Fibroblast of upper back skin (primary cell): ENCODE data around the gene ITLN1.
"Not testable (repeated sequence)": the region's sequence is repeated elsewhere in the genome, so short reads cannot be mapped to it uniquely, and the experiment has no call there.

ENCODE experiments used
- DNase-seq: peaks from one replicate; pipeline ENCODE4 v3.0.0-alpha.2; 2013

Gene ITLN1

GRCh38 chr1:160885042-160885441 lies at the start of gene ITLN1:
Gene ITLN1 (minus strand): TSS chr1:160885180. CDS start chr1:160884877, 303 bp downstream.
- no peak for DNase-seq

- DNase-seq = not testable (repeated sequence)
These were observed 48.3 kb upstream of the ITLN1 start for GRCh38 chr1:160933305-160933704.

- DNase-seq = no peak
These were observed 40.8 kb upstream of the ITLN1 start for GRCh38 chr1:160925652-160926244.

GRCh38 chr1:160924791-160925651 lies 40.0 kb upstream of the ITLN1 start:
- no peak for DNase-seq

GRCh38 chr1:160916666-160917065 lies 31.7 kb upstream of the ITLN1 start:
- DNase-seq = no peak

GRCh38 chr1:160913229-160913628 lies 28.2 kb upstream of the ITLN1 start:
- DNase-seq = not testable (repeated sequence)

- no peak for DNase-seq
These were observed 26.9 kb upstream of the ITLN1 start for GRCh38 chr1:160911925-160912324.

- DNase-seq = no peak
These were observed 26.5 kb upstream of the ITLN1 start for GRCh38 chr1:160911441-160911840.

GRCh38 chr1:160910170-160910750 lies 25.3 kb upstream of the ITLN1 start:
- DNase-seq = no peak

- DNase-seq = no peak
These were observed 23.0 kb upstream of the ITLN1 start for GRCh38 chr1:160907976-160908375.

- DNase-seq = no peak
These were observed 20.6 kb upstream of the ITLN1 start for GRCh38 chr1:160905617-160905989.

GRCh38 chr1:160904783-160905616 lies 20.0 kb upstream of the ITLN1 start:
- no peak for DNase-seq

GRCh38 chr1:160902251-160902650 lies 17.3 kb upstream of the ITLN1 start:
- not testable (repeated sequence) for DNase-seq

- no peak for DNase-seq
These were observed 16.8 kb upstream of the ITLN1 start for GRCh38 chr1:160901768-160902167.

GRCh38 chr1:160900683-160901082 lies 15.7 kb upstream of the ITLN1 start:
- not testable (repeated sequence) for DNase-seq

- DNase-seq = not testable (repeated sequence)
These were observed 9.6 kb upstream of the ITLN1 start for GRCh38 chr1:160894368-160895135.

- no peak for DNase-seq
These were observed 6.5 kb upstream of the ITLN1 start for GRCh38 chr1:160891474-160891873.

GRCh38 chr1:160888926-160889325 lies 3.9 kb upstream of the ITLN1 start:
- DNase-seq = no peak

- DNase-seq = no peak
These were observed 2.1 kb upstream of the ITLN1 start for GRCh38 chr1:160887071-160887470.

GRCh38 chr1:160884579-160884978 lies 401 bp downstream of the ITLN1 start:
- no peak for DNase-seq

- no peak for DNase-seq
These were observed 1.1 kb downstream of the ITLN1 start for GRCh38 chr1:160883581-160884513.
